Measurements from ENCODE around the gene PSAP.

Gene PSAP

GRCh38 chr10:71769279-71769823, 81.7 kb downstream of the PSAP start:
- Mint-ChIP-seq H3K4me3 (peak overlapping the region; percentile 96 to 97), H3K36me3 (ENCODE audit: insufficient read depth) (peaks cover 64% of the 10 kb centered on the region), H3K4me1 (ENCODE audit: low read depth in 2 of 2) (peaks cover 76 to 78% of the 10 kb centered on the region in 2 donors), H3K27me3 (no peaks in the 10 kb centered on the region), H3K27ac (peak overlapping the region; percentile 96 to 97), H3K9me3 (no peaks in the 10 kb centered on the region)
- ATAC-seq (replicated peaks), result peak; percentile 5
- DNase-seq, result no peak

GRCh38 chr10:71767420-71768035, 83.5 kb downstream of the PSAP start:
- Mint-ChIP-seq H3K9me3 (no peaks in the 10 kb centered on the region), H3K4me3 (peak overlapping the region; percentile 96 to 97), H3K4me1 (ENCODE audit: low read depth in 2 of 2) (peaks cover 81 to 83% of the 10 kb centered on the region in 2 donors), H3K27ac (peak overlapping the region; percentile 96 to 97), H3K27me3 (no peaks in the 10 kb centered on the region), H3K36me3 (ENCODE audit: insufficient read depth) (peaks cover 66% of the 10 kb centered on the region)
- no peak for ATAC-seq (replicated peaks)
- DNase-seq, result no peak

- Mint-ChIP-seq H3K9me3 (no peaks in the 10 kb centered on the region), H3K27ac (peak overlapping the region; percentile 96 to 97), H3K4me3 (peak overlapping the region; percentile 96 to 97), H3K27me3 (no peaks in the 10 kb centered on the region), H3K4me1 (ENCODE audit: low read depth in 2 of 2) (peaks cover 81 to 82% of the 10 kb centered on the region in 2 donors), H3K36me3 (ENCODE audit: insufficient read depth) (peaks cover 68% of the 10 kb centered on the region)
- DNase-seq (peak in 1 of 3 experiments; percentile 36), ATAC-seq (replicated peaks) (peak; percentile 20)
These were observed 84.2 kb downstream of the PSAP start for GRCh38 chr10:71766717-71767419.

Measured in effector memory CD8-positive, alpha-beta T cell (primary cell).